ENCODE measurements around the gene HNRNPLL.
A peak's percentile ranks its signal among the peaks of the same experiment; 100 is the strongest.

Gene HNRNPLL

DNA sequence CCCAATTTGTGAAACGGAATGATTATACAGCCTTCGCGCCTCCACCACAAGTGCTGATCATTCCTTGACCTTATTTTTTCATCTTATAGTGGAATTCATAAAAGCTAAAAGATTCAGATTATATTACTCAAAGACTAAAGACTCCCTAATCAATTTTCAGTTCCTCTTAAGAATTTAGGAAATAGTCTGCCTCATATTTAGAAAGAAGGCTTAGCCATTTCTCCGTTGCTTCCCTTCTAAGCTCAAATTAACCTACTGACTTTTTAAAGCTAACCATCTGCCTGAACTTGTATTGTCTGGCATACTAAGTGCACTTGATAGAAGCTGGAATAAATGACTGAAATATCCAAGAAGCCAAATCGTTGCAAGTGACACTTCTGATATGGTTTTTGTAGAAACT is 44.7 kb downstream of the HNRNPLL start:
- TF ChIP-seq, protein P1, sequence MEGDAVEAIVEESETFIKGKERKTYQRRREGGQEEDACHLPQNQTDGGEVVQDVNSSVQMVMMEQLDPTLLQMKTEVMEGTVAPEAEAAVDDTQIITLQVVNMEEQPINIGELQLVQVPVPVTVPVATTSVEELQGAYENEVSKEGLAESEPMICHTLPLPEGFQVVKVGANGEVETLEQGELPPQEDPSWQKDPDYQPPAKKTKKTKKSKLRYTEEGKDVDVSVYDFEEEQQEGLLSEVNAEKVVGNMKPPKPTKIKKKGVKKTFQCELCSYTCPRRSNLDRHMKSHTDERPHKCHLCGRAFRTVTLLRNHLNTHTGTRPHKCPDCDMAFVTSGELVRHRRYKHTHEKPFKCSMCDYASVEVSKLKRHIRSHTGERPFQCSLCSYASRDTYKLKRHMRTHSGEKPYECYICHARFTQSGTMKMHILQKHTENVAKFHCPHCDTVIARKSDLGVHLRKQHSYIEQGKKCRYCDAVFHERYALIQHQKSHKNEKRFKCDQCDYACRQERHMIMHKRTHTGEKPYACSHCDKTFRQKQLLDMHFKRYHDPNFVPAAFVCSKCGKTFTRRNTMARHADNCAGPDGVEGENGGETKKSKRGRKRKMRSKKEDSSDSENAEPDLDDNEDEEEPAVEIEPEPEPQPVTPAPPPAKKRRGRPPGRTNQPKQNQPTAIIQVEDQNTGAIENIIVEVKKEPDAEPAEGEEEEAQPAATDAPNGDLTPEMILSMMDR (IDR thresholded peaks at IDR 0.05; ENCODE audit: extremely low read depth, insufficient read depth, missing control alignments) = no peak
- DNase-seq (ENCODE audit: low spot score) = no peak
- in situ Hi-C loops (cut with MboI; ENCODE audit: low pct_unique_long_range_greater_than_20kb, low sequenced_read_pairs, unreplicated experiment) = no loop called here

GRCh38 chr2:38557217-38557616 is 45.5 kb downstream of the HNRNPLL start:
- no peak for DNase-seq (ENCODE audit: low spot score)
- TF ChIP-seq, protein P1 (IDR thresholded peaks at IDR 0.05; ENCODE audit: extremely low read depth, insufficient read depth, missing control alignments) = no peak
- in situ Hi-C loops (cut with MboI; ENCODE audit: low pct_unique_long_range_greater_than_20kb, low sequenced_read_pairs, unreplicated experiment) = no loop called here

DNA sequence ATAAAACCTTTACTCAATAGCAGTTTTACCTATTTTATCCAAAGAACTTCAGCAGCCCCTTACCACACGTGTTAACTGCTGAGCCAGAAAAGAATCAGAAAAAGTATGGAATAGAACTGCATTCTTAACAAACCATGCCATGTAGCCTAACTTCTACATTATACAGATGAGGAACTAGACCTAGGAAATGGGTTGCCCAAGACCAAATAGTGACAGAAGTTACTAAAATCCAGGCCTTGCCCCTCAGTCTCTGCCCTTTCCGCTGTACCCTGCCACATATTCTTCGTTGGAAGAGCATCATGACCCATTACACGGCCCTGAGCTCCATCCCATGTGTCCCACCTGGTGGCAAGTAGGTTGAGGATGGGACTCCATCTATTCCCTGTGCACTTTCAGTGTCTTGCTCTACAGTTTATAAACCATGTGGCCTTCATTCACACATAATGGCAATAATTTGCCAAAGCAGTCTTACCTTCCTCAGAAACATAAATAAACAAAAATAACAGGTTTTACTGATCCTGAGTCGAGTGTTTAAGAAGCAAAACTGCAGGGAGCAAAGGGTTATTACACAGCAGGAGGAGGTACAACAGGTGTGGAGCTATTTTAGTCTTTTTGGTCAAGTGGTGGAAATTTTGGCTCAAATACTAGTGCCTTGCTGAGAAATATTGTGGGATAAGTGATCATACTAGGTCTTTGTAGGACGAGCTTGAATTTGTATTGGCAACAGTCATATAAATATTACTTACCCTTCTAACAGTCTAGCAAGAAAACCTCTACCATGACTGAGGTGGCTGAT is 46.5 kb downstream of the HNRNPLL start:
- TF ChIP-seq, protein P1 (IDR thresholded peaks at IDR 0.05; ENCODE audit: extremely low read depth, insufficient read depth, missing control alignments) = no peak
- no peak for DNase-seq (ENCODE audit: low spot score)
- in situ Hi-C loops (cut with MboI; ENCODE audit: low pct_unique_long_range_greater_than_20kb, low sequenced_read_pairs, unreplicated experiment) = no loop called here

- DNase-seq (ENCODE audit: low spot score) = no peak
- TF ChIP-seq, protein P1 (IDR thresholded peaks at IDR 0.05; ENCODE audit: extremely low read depth, insufficient read depth, missing control alignments) = peak; percentile 45
- in situ Hi-C loops (cut with MboI; ENCODE audit: low pct_unique_long_range_greater_than_20kb, low sequenced_read_pairs, unreplicated experiment) = no loop called here
Observed at GRCh38 chr2:38554973-38555595, 47.6 kb downstream of the HNRNPLL start.

GRCh38 chr2:38553554-38553953 is 49.2 kb downstream of the HNRNPLL start:
- in situ Hi-C loops (cut with MboI; ENCODE audit: low pct_unique_long_range_greater_than_20kb, low sequenced_read_pairs, unreplicated experiment) = no loop called here
- TF ChIP-seq, protein P1 (IDR thresholded peaks at IDR 0.05; ENCODE audit: extremely low read depth, insufficient read depth, missing control alignments) = no peak

DNA sequence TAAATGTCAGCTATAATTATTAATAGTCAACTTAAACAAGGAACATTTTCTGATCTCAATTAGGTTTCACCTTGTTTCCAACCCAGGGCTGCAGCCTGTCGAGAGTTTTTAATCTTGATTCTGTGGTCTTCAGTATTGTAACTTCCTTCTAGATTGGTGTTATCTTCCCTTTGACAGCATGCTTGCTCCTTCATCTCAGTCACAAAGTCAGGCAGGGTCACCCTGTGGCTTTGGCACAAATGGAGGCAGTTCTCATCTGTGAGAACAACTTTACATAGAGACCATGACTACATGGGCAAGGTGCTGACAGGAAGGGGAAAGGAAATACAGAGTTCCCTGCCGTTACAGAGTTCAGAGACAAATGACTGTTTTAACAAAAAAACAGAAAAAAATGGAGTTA is 50.5 kb downstream of the HNRNPLL start:
- DNase-seq (ENCODE audit: low spot score) = no peak
- TF ChIP-seq, protein P1 (IDR thresholded peaks at IDR 0.05; ENCODE audit: extremely low read depth, insufficient read depth, missing control alignments) = no peak
- in situ Hi-C loops (cut with MboI; ENCODE audit: low pct_unique_long_range_greater_than_20kb, low sequenced_read_pairs, unreplicated experiment) = no loop called here

More at GRCh38 chr2:38553554-38553953, 49.2 kb downstream of the HNRNPLL start:
- DNase-seq (ENCODE audit: low spot score) = no peak

All from GM13977 (cell line).